A549 (cell line): Measurements from ENCODE around the gene CCDC157. TPM values are rescaled to one million over a fixed set of nuclear protein-coding genes. Genes with fewer than 3 reads are reported as not detected.
A peak's percentile ranks its signal among the peaks of the same experiment; 100 is the strongest.

ENCODE experiments used
- ATAC-seq, 2 experiments: fragments of 200-7000 bp in 1 of 2; fragments of >200 bp in 1 of 2; cut with Nextera tagmentation in 1 of 2; cut with Tn5 transposase in 1 of 2; 3 replicates each; pipeline versions ENCODE4 v1.8.0 to v1.9.1; 2018 to 2020; ENCODE audit warnings: mild to moderate bottlenecking in 1 of 2, moderate library complexity in 1 of 2
- CTCF ChIA-PET: fragments of 300-600 bp; sonication (Branson Sonifier 250); formaldehyde crosslinking; extraction: SDS; loops from one replicate; lab custom pipeline; 2021; ENCODE audit warnings: antibody characterized with exemption, inconsistent platforms; lab: Yijun Ruan, JAX
- POLR2A ChIA-PET: fragments of 350-600 bp; formaldehyde crosslinking; extraction: SDS; loops from one replicate; lab custom pipeline; 2021; ENCODE audit warnings: antibody characterized with exemption, inconsistent platforms; lab: Yijun Ruan, JAX
- DNase-seq, 2 experiments: peaks; one replicate each; pipeline versions ENCODE4 v3.0.0 to v3.0.0-alpha.2; 2011 to 2016; ENCODE audit warnings: low read depth in 1 of 2, low spot score in 1 of 2
- FAIRE-seq: peaks from 2 replicates; lab custom pipeline; 2011; peaks lifted over from hg19 to GRCh38; lab: Jason Lieb, UNC
- H3K27ac ChIP-seq, 2 experiments: fragments of >200 bp; sonication (Bioruptor Twin); formaldehyde crosslinking; 3 replicates each; pipeline ENCODE4 v1.5.1; 2016 to 2017
- H3K4me1 ChIP-seq: fragments of >200 bp; sonication (Bioruptor Twin); formaldehyde crosslinking; 3 replicates; pipeline ENCODE4 v1.6.1; 2016
- H3K4me2 ChIP-seq: fragments of >200 bp; sonication (Bioruptor Twin); formaldehyde crosslinking; 3 replicates; pipeline ENCODE4 v1.6.1; 2016
- H3K4me3 ChIP-seq: fragments of >200 bp; sonication (Bioruptor Twin); formaldehyde crosslinking; 3 replicates; pipeline ENCODE4 v1.5.1; 2016
- H3K9me3 ChIP-seq: fragments of >200 bp; sonication (Bioruptor Twin); formaldehyde crosslinking; 3 replicates; pipeline ENCODE4 v1.6.1; 2016
- ATOH8 ChIP-seq: fragments of 250-450 bp; sonication (Bioruptor Pico); IDR thresholded peaks from 2 replicates; pipeline ENCODE4 v1.5.0; 2020; ENCODE audit warnings: low read depth, mild to moderate bottlenecking, moderate library complexity
- BCL3 ChIP-seq: fragments of >200 bp; sonication (Bioruptor Twin); formaldehyde crosslinking; IDR thresholded peaks from 3 replicates; pipeline ENCODE4 v1.6.1; 2016
- BHLHE40 ChIP-seq: IDR thresholded peaks from 2 replicates; pipeline ENCODE4 v1.6.1; 2012; ENCODE audit warnings: low read depth, low read length, inconsistent platforms
- E2F6 ChIP-seq: IDR thresholded peaks from 2 replicates; pipeline ENCODE4 v1.6.1; 2012; ENCODE audit warnings: low read depth, borderline replicate concordance
- ELK1 ChIP-seq: fragments of 150-350 bp; IDR thresholded peaks from 2 replicates; pipeline ENCODE4 v1.6.1; 2014; ENCODE audit warnings: low read depth, mild to moderate bottlenecking, low read length
- ESRRA ChIP-seq: fragments of 150-350 bp; IDR thresholded peaks from 2 replicates; pipeline ENCODE4 v1.6.1; 2014; ENCODE audit warnings: mild to moderate bottlenecking, low read length, borderline replicate concordance
- FOSL2 ChIP-seq, 2 experiments: fragments of 450-650 bp in 1 of 2; fragments of >200 bp in 1 of 2; sonication (Bioruptor Twin) in 1 of 2; formaldehyde crosslinking; IDR thresholded peaks; 2 replicates each; pipeline versions ENCODE4 v1.5.0 to v1.6.1; 2016 to 2020; ENCODE audit warnings: mild to moderate bottlenecking in 1 of 2, moderate library complexity in 1 of 2
- HEYL ChIP-seq: fragments of 250-450 bp; sonication (Bioruptor Pico); IDR thresholded peaks from 2 replicates; pipeline ENCODE4 v1.8.0; 2021; ENCODE audit warnings: mild to moderate bottlenecking, moderate library complexity
- HOXA7 ChIP-seq: fragments of 250-450 bp; sonication (Bioruptor Pico); IDR thresholded peaks from 2 replicates; pipeline ENCODE4 v1.5.0; 2020; ENCODE audit warnings: mild to moderate bottlenecking, moderate library complexity
- HOXB13 ChIP-seq: fragments of 250-450 bp; sonication (Bioruptor Pico); IDR thresholded peaks from 2 replicates; pipeline ENCODE4 v1.5.0; 2020; ENCODE audit warnings: low read depth, mild to moderate bottlenecking, moderate library complexity
- JUN ChIP-seq, 2 experiments: fragments of >200 bp; sonication (Bioruptor Twin); formaldehyde crosslinking; IDR thresholded peaks; 2 replicates in 1 of 2; 3 replicates in 1 of 2; pipeline ENCODE4 v1.6.1; 2016 to 2017
- KDM1A ChIP-seq: fragments of 200-600 bp; sonication (generic); IDR thresholded peaks from 2 replicates; pipeline ENCODE4 v1.6.1; 2016; ENCODE audit warnings: low read depth, mild to moderate bottlenecking
- MAX ChIP-seq: IDR thresholded peaks from 2 replicates; pipeline ENCODE4 v1.6.1; 2012
- MYC ChIP-seq: IDR thresholded peaks from 2 replicates; pipeline ENCODE4 v1.6.1; 2012; ENCODE audit warnings: mild to moderate bottlenecking, inconsistent platforms, low read length, improper control_type of control experiment, borderline replicate concordance
- NPAS2 ChIP-seq: fragments of 250-450 bp; sonication (Bioruptor Pico); IDR thresholded peaks from 2 replicates; pipeline ENCODE4 v1.8.0; 2022; ENCODE audit warnings: mild to moderate bottlenecking, moderate library complexity, borderline replicate concordance
- NR3C1 ChIP-seq: fragments of >200 bp; sonication (Bioruptor Twin); formaldehyde crosslinking; IDR thresholded peaks from 3 replicates; pipeline ENCODE4 v1.6.1; 2017
- PBX3 ChIP-seq: IDR thresholded peaks from 2 replicates; pipeline ENCODE4 v1.6.1; 2012
- PHF8 ChIP-seq: fragments of 200-600 bp; sonication (generic); IDR thresholded peaks from 2 replicates; pipeline ENCODE4 v1.6.1; 2016; ENCODE audit warnings: low read depth, mild to moderate bottlenecking, antibody characterized with exemption, moderate library complexity, borderline replicate concordance
- POLR2A ChIP-seq: IDR thresholded peaks from 2 replicates; pipeline ENCODE4 v1.6.1; 2012; ENCODE audit warnings: mild to moderate bottlenecking, low read length
- RARB ChIP-seq: fragments of 250-450 bp; sonication (Bioruptor Pico); IDR thresholded peaks from 2 replicates; pipeline ENCODE4 v1.8.0; 2021; ENCODE audit warnings: mild to moderate bottlenecking, moderate library complexity
- RFX5 ChIP-seq: fragments of 450-650 bp; IDR thresholded peaks from 2 replicates; pipeline ENCODE4 v1.7.1; 2014; ENCODE audit warnings: antibody characterized with exemption, mild to moderate bottlenecking, moderate library complexity
- SMC3 ChIP-seq: fragments of >200 bp; sonication (Bioruptor Twin); formaldehyde crosslinking; IDR thresholded peaks from 3 replicates; pipeline ENCODE4 v1.6.1; 2018; ENCODE audit warnings: inconsistent platforms
- USF2 ChIP-seq: fragments of 450-650 bp; IDR thresholded peaks from 2 replicates; pipeline ENCODE4 v1.6.1; 2014; ENCODE audit warnings: antibody characterized with exemption
- ZC3H11A ChIP-seq: fragments of 450-650 bp; IDR thresholded peaks from 2 replicates; pipeline ENCODE4 v1.6.1; 2014; ENCODE audit warnings: antibody characterized with exemption, mild to moderate bottlenecking
- WGBS: methylation state at CpG from one replicate; pipeline ENCODE4 v1.1.6; 2017; ENCODE audit errors: missing lambda C conversion rate; 5-methylcytosine and 5-hydroxymethylcytosine counted together
- polyA plus RNA-seq, 4 experiments: library from polyadenylated mRNA; depleted of rRNA in 3 of 4; stranded (reverse); fragments of >200 nt; fragmentation: RNase III in 1 of 4; extraction: RNeasy Plus Mini Kit Qiagen cat#74134 plus additional on column Dnase treatment in 1 of 4; gene quantifications; 2 replicates in 3 of 4; 3 replicates in 1 of 4; pipeline ENCODE4 v1.2.3, GENCODE V29; 2011 to 2017

Gene CCDC157
- polyA plus RNA-seq, 2 of the 4 experiments (the other 2 are of a cell fraction), result 1.4 to 2.5 TPM

- CTCF ChIA-PET, result interaction anchor here (0.6 to 3.9 kb wide), 11 partner anchors 14 to 178 kb away, joined by 3 to 17 read pairs (median 5); partner anchors contain the start of genes CASTOR1 and RNF215
- DNase-seq, result peak; percentile 95 to 99
- TF ChIP-seq HOXA7 (CRISPR knock-in tag) (0 out of 2 replicates have a peak, but pooled peaks have one; percentile 25), JUN (IDR thresholded peaks at IDR 0.05) (peak in 1 of 2 experiments; percentile 69; a peak in 1 of 5 replicates), ZC3H11A (no peak), HEYL (CRISPR knock-in tag) (no peak), E2F6 (no peak; the same call in 1 of the 2 replicates), KDM1A (no peak), PHF8 (no peak), PBX3 (no peak; the same call in none of the 2 replicates), ESRRA (no peak), SMC3 (no peak), NR3C1 (no peak), HOXB13 (CRISPR knock-in tag) (no peak), NPAS2 (CRISPR knock-in tag) (no peak), BHLHE40 (peak; percentile 83), FOSL2 (IDR thresholded peaks at IDR 0.05) (no peak), FOSL2 (CRISPR knock-in tag; IDR thresholded peaks at IDR 0.05) (no peak), USF2 (peak; percentile 92), MYC (no peak), POLR2A (peak; percentile 37; the same call in 1 of the 2 replicates), MAX (peak; percentile 84)
- POLR2A ChIA-PET, result interaction anchor here (1.0 to 3.1 kb wide), 10 partner anchors 11 to 227 kb away, joined by 3 to 12 read pairs (median 4); partner anchors contain the start of genes CASTOR1, CCDC157, RNF215 and SEC14L2
- peak overlapping the region; percentile 90 for H3K4me2 ChIP-seq
- WGBS, result 7% methylated on average over 23 of the region's 31 CpGs
- no peak for FAIRE-seq
- peak overlapping the region; percentile 97 for H3K27ac ChIP-seq
- H3K9me3 ChIP-seq, result no peaks in the 10 kb centered on the region
- peak overlapping the region; percentile 68 for H3K4me3 ChIP-seq
- ATAC-seq, result peak; percentile 79 to 86
- H3K4me1 ChIP-seq, result peaks cover 45% of the 10 kb centered on the region
Observed at GRCh38 chr22:30423959-30424533, 67.2 kb downstream of the CCDC157 start.

- 0 out of 2 replicates have a peak, but pooled peaks have one; percentile 7 for TF ChIP-seq ATOH8 (CRISPR knock-in tag)
- no peak for TF ChIP-seq ELK1
- TF ChIP-seq NPAS2 (CRISPR knock-in tag), result no peak
- no peak for TF ChIP-seq RARB (CRISPR knock-in tag)
- TF ChIP-seq BCL3, result no peak
- no peak for TF ChIP-seq RFX5
- no peak for TF ChIP-seq NR3C1
- POLR2A ChIA-PET, result interaction anchor here (1.2 to 3.1 kb wide), 6 partner anchors 12 to 182 kb away, joined by 3 to 12 read pairs (median 5); partner anchors contain the start of genes CASTOR1, CCDC157, SEC14L2 and SF3A1
- Histone ChIP-seq H3K4me3 (peak overlapping the region; percentile 68), H3K4me2 (peak overlapping the region; percentile 90), H3K9me3 (no peaks in the 10 kb centered on the region), H3K27ac (peak overlapping the region; percentile 97), H3K4me1 (peaks cover 39% of the 10 kb centered on the region)
- FAIRE-seq (no peak), ATAC-seq (no peak), DNase-seq (peak in 1 of 2 experiments; percentile 30)
- CTCF ChIA-PET, result interaction anchor here (0.6 to 3.9 kb wide), 9 partner anchors 13 to 181 kb away, joined by 3 to 17 read pairs (median 5); partner anchors contain the start of gene CASTOR1
- WGBS, result 46% methylated on average over 20 of the region's 20 CpGs
Observed at GRCh38 chr22:30424534-30425326, 67.9 kb downstream of the CCDC157 start.
